Testis (tissue), 3 donors: ENCODE measurements around the gene SHISA7. TPM values are rescaled to one million over a fixed set of nuclear protein-coding genes. Genes with fewer than 3 reads are reported as not detected.

Experiments
- DNase-seq: peaks from one replicate; pipeline ENCODE4 v3.0.0-alpha.2; 2019
- H3K27ac ChIP-seq, 2 donors: fragments of 200-600 bp; sonication (generic); one replicate each; pipeline ENCODE4 v1.5.1; 2019
- H3K27me3 ChIP-seq: fragments of 200-600 bp; sonication (generic); one replicate; pipeline ENCODE4 v1.5.1; 2019
- H3K36me3 ChIP-seq: fragments of 200-600 bp; sonication (generic); one replicate; pipeline ENCODE4 v1.5.1; 2017; ENCODE audit warnings: low read depth; ENCODE audit errors: missing control alignments
- H3K4me1 ChIP-seq: fragments of 200-600 bp; sonication (generic); one replicate; pipeline ENCODE4 v1.5.1; 2019
- H3K4me3 ChIP-seq, 2 donors: fragments of 200-600 bp; sonication (generic); one replicate each; pipeline ENCODE4 v1.5.1; 2017 to 2019
- H3K9me3 ChIP-seq: fragments of 200-600 bp; sonication (generic); one replicate; pipeline ENCODE4 v1.5.1; 2017
- CTCF ChIP-seq, 3 experiments: fragments of 450-650 bp in 2 of 3; fragments of 200-600 bp in 1 of 3; sonication (generic) in 1 of 3; IDR thresholded peaks; one replicate each; pipeline ENCODE4 v1.5.1; 2016 to 2019; ENCODE audit warnings: antibody characterized with exemption in 3 of 3, mild to moderate bottlenecking in 2 of 3, moderate library complexity in 1 of 3
- POLR2A ChIP-seq: fragments of 450-650 bp; IDR thresholded peaks from one replicate; pipeline ENCODE4 v1.6.1; 2017; ENCODE audit warnings: antibody characterized with exemption, mild to moderate bottlenecking, moderate library complexity
- WGBS, 2 donors: methylation state at CpG; one replicate each; pipeline ENCODE4 v1.1.5; 2018; 5-methylcytosine and 5-hydroxymethylcytosine counted together
- intact Hi-C: fragments of 100-400 bp; cut with DNase I; formaldehyde crosslinking; loops from one replicate; pipeline ENCODE4 v1.15.1; 2023; ENCODE audit warnings: low total_unique reads
- polyA plus RNA-seq: library from polyadenylated mRNA; stranded (reverse); fragments of 350-450 nt; fragmentation: Illumina TruSeq; extraction: RNeasy Lipid Tissue Mini Kit (QIAGEN cat#74804); gene quantifications from one replicate; pipeline ENCODE4 v1.2.3, GENCODE V29; 2014; ENCODE audit warnings: low read depth, low replicate concordance; ENCODE audit not compliant: insufficient read depth
- total RNA-seq, 2 donors: library from RNA; depleted of rRNA; stranded (reverse); fragments of >200 nt; gene quantifications; one replicate each; pipeline ENCODE4 v1.2.3, GENCODE V29; 2016

Gene SHISA7
- total and polyA plus RNA-seq, 3 donors from 2014 or later = 0.43 to 1.0 (median 0.45) TPM

DNA sequence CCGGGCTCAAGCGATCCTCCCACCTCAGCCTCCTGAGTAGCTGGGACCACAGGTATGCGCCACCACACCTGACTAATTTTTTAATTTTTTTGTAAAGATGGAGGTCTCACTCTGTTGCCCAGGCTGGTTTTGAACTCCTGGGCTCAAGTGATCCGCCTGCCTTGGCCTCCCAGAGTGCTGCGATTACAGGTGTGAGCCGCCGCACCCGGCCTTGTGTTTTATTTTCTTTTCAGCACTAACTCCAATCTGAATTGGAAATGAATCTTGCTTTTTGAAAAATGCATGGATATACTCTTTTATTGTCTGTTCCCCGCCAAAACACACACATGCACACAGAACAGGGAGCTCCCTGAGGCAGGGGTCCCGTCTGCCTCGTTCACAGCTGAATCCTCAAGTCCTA, 19.6 kb upstream of the SHISA7 start:
- Histone ChIP-seq H3K27me3 (no peaks in the 10 kb centered on the region), H3K9me3 (no peaks in the 10 kb centered on the region), H3K4me3 (no peak overlapping the region), H3K4me1 (peaks cover 29% of the 10 kb centered on the region), H3K27ac (no peak overlapping the region), H3K36me3 (no peaks in the 10 kb centered on the region)
- intact Hi-C loops = no loop called here
- 76 to 78% methylated on average over 11 of the region's 11 CpGs for WGBS, 2 donors
- no peak for DNase-seq
- no peak for TF ChIP-seq POLR2A
- no peak for TF ChIP-seq CTCF (IDR thresholded peaks at IDR 0.05)

GRCh38 chr19:55461974-55462626, 19.0 kb upstream of the SHISA7 start:
- Histone ChIP-seq H3K4me3 (peak overlapping the region; percentile 48 to 77), H3K36me3 (no peaks in the 10 kb centered on the region), H3K9me3 (no peaks in the 10 kb centered on the region), H3K27me3 (no peaks in the 10 kb centered on the region), H3K4me1 (peaks cover 24% of the 10 kb centered on the region), H3K27ac (peak overlapping the region; percentile 67 to 82)
- intact Hi-C loops = no loop called here
- no peak for TF ChIP-seq POLR2A
- TF ChIP-seq CTCF (IDR thresholded peaks at IDR 0.05) = no peak
- whole genome bisulfite sequencing, 2 donors = 9% methylated on average over 19 to 27 of the region's 27 CpGs
- DNase-seq = no peak

DNA sequence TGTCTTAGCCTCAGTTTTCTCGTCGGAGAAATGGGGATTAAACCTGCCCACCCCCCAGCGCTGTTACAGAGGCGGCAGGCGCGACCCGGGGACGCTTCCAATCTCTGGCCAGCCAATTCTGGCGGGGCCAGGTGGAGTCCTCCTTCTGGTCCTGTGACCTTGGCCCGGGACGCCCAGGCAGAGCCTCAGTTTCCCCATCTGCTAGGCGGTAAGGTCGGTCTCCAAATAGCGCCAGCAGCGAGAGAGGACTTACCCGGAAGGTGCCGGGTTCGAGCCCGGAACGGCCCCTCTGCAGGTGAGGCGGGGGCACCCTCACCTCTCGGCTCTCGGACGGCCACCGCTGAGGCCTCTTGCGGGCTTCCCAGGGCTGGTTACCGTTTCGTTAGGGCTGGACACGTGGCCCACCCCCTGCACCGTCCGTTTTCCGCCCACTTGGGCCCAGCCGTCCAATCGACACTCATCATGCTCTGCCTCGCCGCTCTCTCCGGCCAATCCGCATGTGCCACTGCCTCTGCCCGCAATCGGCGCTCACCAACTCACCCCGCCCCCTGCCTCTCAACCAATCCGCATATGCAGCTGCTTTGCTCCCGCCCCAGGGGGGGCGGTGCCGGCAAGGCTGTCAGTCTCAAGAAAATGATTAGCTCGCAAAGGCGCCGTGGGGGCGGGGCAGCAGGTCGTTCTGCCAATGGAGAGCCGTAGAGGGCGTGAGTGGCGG, 18.3 kb upstream of the SHISA7 start, which contains the start of gene ISOC2:
Gene ISOC2, minus strand, starts transcription at position 384 of the 715 bp plus-strand sequence. CDS start 5,156 bp downstream, outside the sequence.
- Histone ChIP-seq H3K9me3 (no peaks in the 10 kb centered on the region), H3K4me1 (peaks cover 24% of the 10 kb centered on the region), H3K27me3 (no peaks in the 10 kb centered on the region), H3K4me3 (peak within 1 kb of the TSS; percentile 67 to 77), H3K27ac (peak within 1 kb of the TSS; percentile 95 to 96), H3K36me3 (no peaks in the 10 kb centered on the region)
- TF ChIP-seq CTCF (IDR thresholded peaks at IDR 0.05) = peak in 1 of 3 experiments; percentile 1
- TF ChIP-seq POLR2A = no peak
- peak; percentile 100 for DNase-seq
- 0 to 1% methylated on average over 3 to 53 of the region's 54 CpGs for WGBS, 2 donors
- intact Hi-C loops = no loop called here

DNA sequence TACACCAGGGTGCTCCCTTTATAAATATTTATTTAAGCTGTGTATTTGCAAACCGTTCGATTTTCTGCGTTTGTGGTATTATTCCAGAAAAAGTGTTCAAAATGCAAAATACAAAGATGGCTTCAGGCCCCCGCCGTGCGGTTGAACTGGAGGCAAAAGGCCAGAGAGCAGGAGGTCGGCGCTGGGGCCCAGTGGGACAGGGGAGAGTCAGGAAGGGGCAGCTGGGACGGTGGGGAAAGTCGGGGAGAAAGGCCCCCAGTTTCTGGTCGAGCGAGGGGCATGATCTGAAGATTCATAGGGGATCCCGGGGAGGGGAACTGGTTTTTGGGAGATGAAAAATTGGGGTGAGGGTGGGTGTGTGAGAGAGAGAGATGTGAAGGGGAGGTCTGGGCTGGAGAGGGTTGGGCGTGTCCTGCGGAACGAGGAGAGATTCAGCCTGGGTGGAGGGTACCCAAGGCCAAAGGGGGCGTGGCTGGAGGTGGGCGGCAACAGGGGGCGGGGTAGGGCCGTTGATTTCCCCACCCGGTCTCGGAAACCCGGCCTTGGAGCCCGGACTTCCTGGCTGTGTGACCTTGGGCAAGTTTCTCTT, 17.7 kb upstream of the SHISA7 start:
- Histone ChIP-seq H3K4me3 (peak overlapping the region; percentile 67 to 77), H3K27me3 (no peaks in the 10 kb centered on the region), H3K9me3 (no peaks in the 10 kb centered on the region), H3K36me3 (no peaks in the 10 kb centered on the region), H3K4me1 (peaks cover 24% of the 10 kb centered on the region), H3K27ac (peak overlapping the region; percentile 95 to 96)
- no peak for TF ChIP-seq POLR2A
- TF ChIP-seq CTCF (IDR thresholded peaks at IDR 0.05) = no peak
- peak; percentile 95 for DNase-seq
- intact Hi-C loops = no loop called here
- 1 to 2% methylated on average over 18 to 24 of the region's 24 CpGs for WGBS, 2 donors
